ENCODE results near the gene SLC22A5.
A peak's percentile ranks its signal among the peaks of the same experiment; 100 is the strongest.
"Not testable (repeated sequence)": the region's sequence is repeated elsewhere in the genome, so short reads cannot be mapped to it uniquely, and the experiment has no call there.

SLC22A5 gene

DNA sequence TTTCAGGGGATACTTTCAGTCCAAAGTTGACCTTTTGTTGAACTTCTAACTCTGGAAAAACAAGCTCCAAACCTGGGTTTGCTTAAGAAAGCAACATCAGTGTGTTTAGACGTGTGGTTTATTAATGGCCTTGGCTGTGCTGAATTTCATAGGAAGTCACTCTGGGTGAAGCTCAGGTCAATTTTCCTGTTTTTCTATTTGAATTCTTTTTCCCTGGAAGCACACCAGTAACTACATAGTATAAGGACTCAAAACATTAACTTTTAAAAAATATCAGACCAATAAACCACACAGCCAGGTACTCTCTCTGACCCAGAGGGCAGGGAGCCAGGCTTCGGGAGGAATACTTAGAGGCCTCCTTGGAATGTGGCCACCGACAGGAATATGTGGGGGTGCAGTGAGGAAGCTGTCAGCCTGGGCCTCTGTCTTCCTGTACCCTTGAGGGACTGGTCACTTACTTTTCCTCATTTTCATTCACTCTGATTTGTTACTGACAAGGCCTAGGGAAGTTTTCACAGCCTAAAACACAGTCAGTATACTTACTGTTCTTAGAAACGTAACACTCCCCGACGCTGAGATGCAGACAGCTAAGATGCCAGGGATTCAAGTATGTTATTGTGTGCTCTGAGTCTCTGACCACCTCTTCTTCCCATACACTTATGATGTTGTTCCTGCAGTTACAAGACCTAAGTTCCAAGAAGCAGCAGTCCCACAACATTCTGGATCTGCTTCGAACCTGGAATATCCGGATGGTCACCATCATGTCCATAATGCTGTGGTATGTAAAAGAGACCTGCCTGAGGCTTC, 18.9 kb downstream of the SLC22A5 start:
- peak; percentile 60 for DNase-seq

- DNase-seq: no peak
Observed at GRCh38 chr5:132389051-132389331, 19.5 kb downstream of the SLC22A5 start.

DNA sequence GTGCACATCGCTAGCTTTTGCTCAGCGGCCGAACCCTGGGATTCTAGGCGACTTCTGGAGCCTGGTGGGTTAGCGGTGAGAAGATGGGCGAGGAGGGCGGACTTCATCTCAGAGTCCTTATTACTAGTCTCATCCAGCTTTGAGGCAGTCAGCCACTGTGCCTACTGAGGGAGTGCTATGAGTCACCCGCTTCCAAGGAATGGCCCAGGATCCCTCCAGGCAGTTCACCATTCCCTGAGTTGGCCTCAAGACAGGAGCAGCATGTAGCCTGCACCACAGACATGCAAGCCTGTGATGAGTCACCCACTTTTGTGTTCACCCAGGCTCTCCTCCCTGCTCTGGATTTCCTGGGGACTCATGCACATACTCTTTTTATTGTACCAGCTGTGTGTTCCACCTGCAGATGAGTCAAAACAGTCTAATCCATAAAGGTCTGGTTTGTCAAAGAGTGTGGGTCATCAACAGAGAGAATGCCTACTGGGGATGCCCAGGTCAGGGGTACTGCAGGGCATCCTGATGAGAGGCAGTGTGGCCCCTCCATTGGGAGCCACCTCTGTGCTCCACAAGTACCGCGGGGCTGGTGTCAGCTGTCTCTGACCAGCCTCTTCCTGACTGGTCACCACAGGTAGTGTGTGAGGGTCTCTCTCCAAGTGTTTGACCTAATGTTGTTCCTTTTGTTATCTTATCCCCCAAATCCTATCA, 20.2 kb downstream of the SLC22A5 start:
- DNase-seq: no peak

- DNase-seq: no peak
Observed at GRCh38 chr5:132391247-132391646, 21.7 kb downstream of the SLC22A5 start.

- DNase-seq: no peak
Observed at GRCh38 chr5:132391870-132392269, 22.4 kb downstream of the SLC22A5 start.

DNA sequence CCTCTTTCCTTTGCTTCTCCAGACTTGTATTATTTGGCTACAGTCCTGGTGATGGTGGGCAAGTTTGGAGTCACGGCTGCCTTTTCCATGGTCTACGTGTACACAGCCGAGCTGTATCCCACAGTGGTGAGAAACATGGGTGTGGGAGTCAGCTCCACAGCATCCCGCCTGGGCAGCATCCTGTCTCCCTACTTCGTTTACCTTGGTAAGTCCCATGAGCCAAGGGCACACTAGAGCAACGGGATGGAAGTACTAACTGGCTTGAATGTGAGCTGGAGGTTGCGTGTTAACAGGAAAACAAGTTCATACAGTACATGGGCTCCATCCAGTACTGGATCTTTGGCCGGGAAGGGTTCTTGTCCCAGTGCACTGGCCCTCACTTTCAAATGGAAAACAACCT, 22.9 kb downstream of the SLC22A5 start:
- no peak for DNase-seq

DNA sequence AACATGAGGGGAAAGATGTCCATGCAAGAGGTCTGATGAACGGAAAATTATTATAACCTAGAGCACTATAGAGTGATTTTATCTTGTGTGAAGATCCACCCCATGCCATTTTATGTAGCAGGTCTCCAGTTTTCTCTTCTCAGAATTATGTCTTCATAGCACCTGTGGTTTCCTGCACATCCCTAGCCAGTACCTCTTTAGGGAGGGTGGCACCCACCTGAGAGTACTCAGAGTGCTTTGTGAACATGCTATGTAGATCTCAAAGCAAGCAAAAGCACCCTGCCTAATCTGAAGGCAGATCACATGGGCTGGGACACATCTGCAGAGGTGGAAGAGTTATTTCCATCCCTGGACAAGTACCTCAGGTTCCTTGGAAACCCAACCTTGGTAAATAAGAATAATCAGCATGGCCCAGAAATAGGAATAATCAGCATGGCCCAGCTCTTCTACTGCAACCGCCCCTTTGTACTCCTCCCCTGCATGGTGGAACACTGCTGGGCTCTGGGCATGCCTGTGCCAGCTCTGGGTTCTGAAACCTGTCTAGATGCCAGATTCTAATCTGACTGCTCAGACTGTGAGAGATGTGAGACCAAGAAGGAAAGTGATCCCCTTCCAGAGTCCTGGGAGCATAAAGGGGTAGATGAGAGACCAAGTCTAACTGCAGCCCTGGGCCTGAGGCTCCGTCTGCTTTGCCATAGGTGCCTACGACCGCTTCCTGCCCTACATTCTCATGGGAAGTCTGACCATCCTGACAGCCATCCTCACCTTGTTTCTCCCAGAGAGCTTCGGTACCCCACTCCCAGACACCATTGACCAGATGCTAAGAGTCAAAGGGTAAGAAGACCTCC, 23.7 kb downstream of the SLC22A5 start:
- no peak for DNase-seq

DNA sequence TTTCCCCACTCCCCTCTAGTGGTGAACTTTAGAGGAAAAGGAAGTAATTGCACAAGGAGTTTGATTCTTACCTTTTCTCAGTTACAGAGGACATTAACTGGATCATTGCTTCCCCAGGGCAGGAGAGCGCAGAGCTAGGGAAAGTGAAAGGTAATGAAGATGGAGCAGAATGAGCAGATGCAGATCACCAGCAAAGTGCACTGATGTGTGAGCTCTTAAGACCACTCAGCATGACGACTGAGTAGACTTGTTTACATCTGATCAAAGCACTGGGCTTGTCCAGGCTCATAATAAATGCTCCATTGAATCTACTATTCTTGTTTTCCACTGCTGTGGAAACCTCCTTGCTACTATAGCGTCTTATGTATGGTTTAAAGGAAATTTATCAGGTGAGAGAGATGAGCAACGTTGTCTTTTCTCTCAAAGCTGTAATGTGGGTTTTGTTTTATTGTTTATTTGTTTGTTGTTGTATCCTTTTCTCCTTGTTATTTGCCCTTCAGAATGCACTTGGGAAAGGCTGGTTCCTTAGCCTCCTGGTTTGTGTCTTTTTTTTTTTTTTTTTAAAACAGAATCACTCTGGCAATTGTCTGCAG, 25.3 kb downstream of the SLC22A5 start:
- no peak for DNase-seq

- DNase-seq: no peak
Observed at GRCh38 chr5:132396589-132397031, 27.1 kb downstream of the SLC22A5 start.

DNA sequence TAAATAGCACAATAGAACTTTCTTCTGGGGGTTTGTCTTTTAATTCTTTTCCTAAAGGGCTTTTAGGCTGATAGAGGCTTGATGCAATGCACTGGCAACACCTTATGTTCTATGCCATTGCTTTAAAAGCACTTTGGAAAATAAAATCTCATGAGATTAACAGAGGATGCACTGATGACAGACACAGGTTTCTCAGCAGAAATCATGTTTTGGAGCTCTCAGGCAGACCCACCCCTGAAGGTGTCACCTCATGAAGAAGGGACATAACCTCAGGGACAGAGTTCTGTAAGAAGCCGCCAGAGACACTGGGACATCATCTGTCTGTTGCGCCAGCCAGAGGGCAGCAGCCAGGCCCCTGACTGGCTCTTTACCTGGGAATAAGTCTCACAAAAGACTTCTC, 27.7 kb downstream of the SLC22A5 start:
- DNase-seq: no peak

DNA sequence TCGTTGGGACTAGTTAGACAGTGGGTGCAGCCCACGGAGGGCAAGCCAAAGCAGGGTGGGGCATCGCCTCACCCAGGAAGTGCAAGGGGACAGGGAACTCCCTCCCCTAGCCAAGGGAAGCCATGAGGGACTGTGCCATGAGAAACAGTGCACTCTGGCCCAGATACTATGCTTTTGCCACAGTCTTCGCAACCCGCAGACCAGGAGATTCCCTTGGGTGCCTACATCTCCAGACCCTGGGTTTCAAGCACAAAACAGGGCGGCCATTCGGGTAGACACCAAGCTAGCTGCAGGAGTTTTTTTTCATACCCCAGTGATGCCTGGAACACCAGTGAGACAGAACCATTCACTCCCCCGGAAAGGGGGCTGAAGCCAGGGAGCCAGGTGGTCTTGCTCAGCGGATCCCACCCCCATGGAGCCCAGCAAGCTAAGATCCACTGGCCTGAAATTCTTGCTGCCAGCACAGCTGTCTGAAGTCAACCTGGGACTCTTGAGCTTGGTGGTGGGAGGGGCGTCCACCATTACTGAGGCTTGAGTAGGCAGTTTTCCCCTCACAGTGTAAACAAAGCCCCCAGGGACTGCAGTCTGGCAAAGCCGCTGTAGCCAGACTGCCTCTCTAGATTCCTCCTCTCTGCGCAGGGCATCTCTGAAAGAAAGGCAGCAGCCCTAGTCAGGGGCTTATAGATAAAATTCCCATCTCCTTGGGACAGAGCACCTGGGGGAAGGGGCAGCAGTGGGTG, 28.6 kb downstream of the SLC22A5 start:
- not testable (repeated sequence) for DNase-seq

DNA sequence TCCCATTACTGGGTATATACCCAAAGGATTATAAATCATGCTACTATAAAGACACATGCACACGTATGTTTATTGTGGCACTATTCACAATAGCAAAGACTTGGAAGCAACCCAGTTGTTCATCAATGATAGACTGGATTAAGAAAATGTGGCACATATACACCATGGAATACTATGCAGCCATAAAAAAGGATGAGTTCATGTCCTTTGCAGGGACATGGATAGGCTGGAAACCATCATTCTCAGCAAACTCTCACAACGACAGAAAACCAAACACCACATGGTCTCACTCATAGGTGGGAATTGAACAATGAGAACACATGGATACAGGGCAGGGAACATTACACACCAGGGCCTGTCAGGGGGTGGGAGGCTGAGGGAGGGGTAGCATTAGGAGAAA, 34.5 kb downstream of the SLC22A5 start:
- DNase-seq: not testable (repeated sequence)

DNA sequence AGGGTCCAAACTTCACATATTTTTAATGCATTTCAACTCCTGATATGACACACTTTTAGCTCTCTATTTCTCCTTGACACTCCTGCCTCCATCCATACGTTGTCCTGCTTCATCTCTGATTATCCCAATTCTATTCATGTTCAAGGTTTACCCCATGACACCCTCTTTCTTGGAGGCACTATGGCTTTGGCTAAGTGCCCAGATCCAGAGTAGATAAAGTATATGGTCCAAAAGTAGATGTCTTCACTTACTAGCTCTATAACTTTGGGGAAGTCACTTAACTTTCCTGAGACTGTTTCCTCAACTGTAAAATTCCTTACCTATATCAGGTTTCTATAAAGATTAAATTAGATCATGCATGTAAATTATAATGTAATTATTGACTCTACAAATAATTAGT, 36.1 kb downstream of the SLC22A5 start:
- DNase-seq: no peak

- no peak for DNase-seq
Observed at GRCh38 chr5:132406144-132406783, 36.8 kb downstream of the SLC22A5 start.

GRCh38 chr5:132407970-132408369, 38.5 kb downstream of the SLC22A5 start:
- no peak for DNase-seq

DNA sequence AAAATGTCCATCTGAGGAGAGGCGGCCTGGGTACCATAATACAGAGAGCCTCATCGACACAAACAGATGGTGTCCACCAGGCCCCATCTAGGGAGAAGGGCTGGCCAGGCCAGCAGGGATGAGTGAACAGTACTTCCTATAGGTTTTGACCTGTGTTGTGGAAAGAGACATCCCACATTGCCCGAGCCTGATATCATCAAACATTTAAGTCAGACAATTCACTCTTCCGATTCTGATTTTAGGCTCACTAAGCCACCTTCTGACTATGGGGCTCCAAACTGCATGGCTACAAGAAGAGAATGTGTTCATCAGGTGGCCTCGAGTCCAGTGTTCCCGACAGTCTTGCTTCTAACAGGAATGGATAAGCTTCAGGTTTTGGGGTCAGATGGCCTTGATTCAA, 38.9 kb downstream of the SLC22A5 start:
- DNase-seq: no peak

- no peak for DNase-seq
Observed at GRCh38 chr5:132408965-132409364, 39.5 kb downstream of the SLC22A5 start.

GRCh38 chr5:132410451-132411303, 41.2 kb downstream of the SLC22A5 start:
- peak; percentile 89 for DNase-seq

GRCh38 chr5:132411304-132412013, 41.9 kb downstream of the SLC22A5 start:
- DNase-seq: no peak

GRCh38 chr5:132413567-132413966, 44.1 kb downstream of the SLC22A5 start:
- no peak for DNase-seq

All from femur (tissue), 1 donor.